GM18867 (cell line): Measurements from ENCODE around the gene KRT36.

Experiments
- ATAC-seq: cut with Tn5 transposase; IDR thresholded peaks from one replicate; pipeline ENCODE4 v1.9.1; 2021; ENCODE audit warnings: mild to moderate bottlenecking, moderate library complexity; ENCODE audit not compliant: unreplicated experiment

The KRT36 gene

GRCh38 chr17:41480136-41480535 lies 9.6 kb downstream of the KRT36 start:
- no peak for ATAC-seq

- no peak for ATAC-seq
Measured at GRCh38 chr17:41478237-41478636, 11.5 kb downstream of the KRT36 start.

GRCh38 chr17:41476866-41477815 lies 12.6 kb downstream of the KRT36 start:
- ATAC-seq, result no peak

- ATAC-seq, result no peak
Measured at GRCh38 chr17:41475421-41475820, 14.3 kb downstream of the KRT36 start.

- no peak for ATAC-seq
Measured at GRCh38 chr17:41474863-41475262, 14.8 kb downstream of the KRT36 start.

GRCh38 chr17:41468346-41468745 lies 21.4 kb downstream of the KRT36 start:
- no peak for ATAC-seq

GRCh38 chr17:41467561-41467960 lies 22.1 kb downstream of the KRT36 start:
- no peak for ATAC-seq

GRCh38 chr17:41466988-41467387 lies 22.7 kb downstream of the KRT36 start, which contains the start of gene KRT32:
Gene KRT32, minus strand, starts transcription at chr17:41467386. Its CDS starts 61 bp downstream, at chr17:41467325.
- ATAC-seq, result no peak

GRCh38 chr17:41464682-41465081 lies 25.0 kb downstream of the KRT36 start:
- ATAC-seq, result no peak

GRCh38 chr17:41464173-41464572 lies 25.5 kb downstream of the KRT36 start:
- no peak for ATAC-seq

- no peak for ATAC-seq
Measured at GRCh38 chr17:41463746-41464145, 26.0 kb downstream of the KRT36 start.

GRCh38 chr17:41462705-41463104 lies 27.0 kb downstream of the KRT36 start:
- no peak for ATAC-seq

GRCh38 chr17:41457676-41458075 lies 32.0 kb downstream of the KRT36 start:
- no peak for ATAC-seq

GRCh38 chr17:41456204-41456603 lies 33.5 kb downstream of the KRT36 start:
- ATAC-seq, result no peak

- no peak for ATAC-seq
Measured at GRCh38 chr17:41455236-41455635, 34.5 kb downstream of the KRT36 start.

GRCh38 chr17:41453066-41453465 lies 36.6 kb downstream of the KRT36 start:
- no peak for ATAC-seq

- no peak for ATAC-seq
Measured at GRCh38 chr17:41452281-41452680, 37.4 kb downstream of the KRT36 start.

GRCh38 chr17:41451154-41451728 lies 38.5 kb downstream of the KRT36 start:
- ATAC-seq, result no peak

- no peak for ATAC-seq
Measured at GRCh38 chr17:41449008-41449407, 40.7 kb downstream of the KRT36 start.

GRCh38 chr17:41448506-41448905 lies 41.2 kb downstream of the KRT36 start:
- no peak for ATAC-seq

GRCh38 chr17:41446806-41447205 lies 42.9 kb downstream of the KRT36 start:
- no peak for ATAC-seq

GRCh38 chr17:41444640-41445039 lies 45.1 kb downstream of the KRT36 start:
- no peak for ATAC-seq
